H1 (cell line): ENCODE measurements around the gene USP38. TPM values are rescaled to one million over a fixed set of nuclear protein-coding genes. Genes with fewer than 3 reads are reported as not detected.

Experiments used
- RXRA ChIP-seq: IDR thresholded peaks from 2 replicates; pipeline ENCODE4 v1.6.1; 2011; ENCODE audit warnings: low read depth, mild to moderate bottlenecking, low read length, moderate library complexity; ENCODE audit not compliant: insufficient read depth
- polyA plus RNA-seq, 7 experiments: library from polyadenylated mRNA; depleted of rRNA in 3 of 7; stranded (reverse) in 5 of 7; unstranded in 2 of 7; fragments of >200 nt in 5 of 7; fragments of 200-250 nt in 2 of 7; gene quantifications; 1 replicate in 5 of 7; 2 replicates in 1 of 7; 4 replicates in 1 of 7; pipeline versions ENCODE4 v1.2.1 to v1.2.3, GENCODE V29; 2011 to 2013; ENCODE audit warnings: missing spikeins in 2 of 7, mixed read lengths in 2 of 7
- total RNA-seq: library from RNA; stranded (reverse); fragmentation: NEBNext Ultra II Directional; extraction: Animal tissue kit (Norgen Biotek cat#: 25700); gene quantifications from 2 replicates; pipeline ENCODE4 v1.2.1, GENCODE V29; 2021

Gene USP38
- total and polyA plus RNA-seq, 2 of the 8 experiments (the other 6 are each of a cell fraction or from before 2014, with no cell fraction given), result 3.2 to 10.5 TPM

DNA sequence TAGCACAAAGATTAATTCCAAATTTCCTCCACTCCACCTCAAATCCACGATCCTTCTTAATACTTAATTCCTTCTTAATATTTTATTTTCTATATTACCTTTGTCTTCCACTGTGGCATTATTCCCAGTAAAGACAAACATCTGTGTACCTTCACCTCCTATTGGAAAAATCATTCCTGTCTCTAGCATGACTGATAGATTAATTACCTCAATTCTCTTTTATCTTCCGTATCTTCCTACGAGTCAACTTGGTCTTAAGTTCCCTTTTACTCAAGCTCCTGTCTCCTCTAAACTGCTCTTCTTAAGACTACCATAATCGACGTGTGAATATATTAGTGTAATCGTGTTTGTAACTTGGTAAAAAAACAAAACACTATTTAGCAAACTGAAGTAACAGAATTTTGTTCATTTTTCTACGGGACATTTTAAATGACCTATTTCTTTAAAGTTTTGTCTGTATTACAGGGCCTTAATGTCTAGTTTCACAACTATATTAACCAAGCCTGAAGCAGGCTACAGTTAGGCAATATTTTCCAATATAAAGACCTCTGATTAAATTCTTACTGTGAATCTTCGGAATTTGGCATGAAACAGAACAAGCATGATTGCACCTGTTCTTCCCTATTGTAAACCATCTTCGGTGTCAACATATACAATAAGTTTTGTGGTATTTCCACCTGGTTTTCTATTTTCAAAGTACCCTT lies 1.1 kb upstream of the USP38 start (continued):
- TF ChIP-seq RXRA, result no peak
